Neural crest cell (in vitro differentiated cells): ENCODE results near the gene TBX4. TPM values are rescaled to one million over a fixed set of nuclear protein-coding genes. Genes with fewer than 3 reads are reported as not detected.

Source experiments
- DNase-seq: peaks from one replicate; pipeline ENCODE4 v3.0.0; 2021; ENCODE audit warnings: low read depth, mixed read lengths, low spot score
- H3K27ac Mint-ChIP-seq: one replicate; pipeline ENCODE4 v1.8.0; 2021; ENCODE audit warnings: mild to moderate bottlenecking, mixed read lengths; ENCODE audit not compliant: unreplicated experiment
- H3K27me3 Mint-ChIP-seq: 2 replicates; pipeline ENCODE4 v1.8.0; 2021; ENCODE audit warnings: low read depth, mild to moderate bottlenecking, mixed read lengths
- H3K36me3 Mint-ChIP-seq: 2 replicates; pipeline ENCODE4 v1.8.0; 2021; ENCODE audit warnings: low read depth, mild to moderate bottlenecking, mixed read lengths
- H3K4me1 Mint-ChIP-seq: 2 replicates; pipeline ENCODE4 v1.8.0; 2021; ENCODE audit warnings: mixed read lengths
- H3K4me3 Mint-ChIP-seq: one replicate; pipeline ENCODE4 v1.8.0; 2021; ENCODE audit warnings: mild to moderate bottlenecking, mixed read lengths
- H3K9me3 Mint-ChIP-seq: 2 replicates; pipeline ENCODE4 v1.8.0; 2021; ENCODE audit warnings: mixed read lengths
- total RNA-seq: library from RNA; stranded (reverse); gene quantifications from 2 replicates; pipeline ENCODE4 v1.2.1, GENCODE V29; 2021
- TF ChIP-seq, protein P1 (sequence below): fragments of 200-600 bp; sonication (generic); conservative IDR thresholded peaks from 2 replicates; pipeline ENCODE4 v1.5.0; 2021; ENCODE audit warnings: antibody characterized with exemption, mild to moderate bottlenecking

Gene TBX4
- total RNA-seq, 1 donor from 2014 or later = not detected

DNA sequence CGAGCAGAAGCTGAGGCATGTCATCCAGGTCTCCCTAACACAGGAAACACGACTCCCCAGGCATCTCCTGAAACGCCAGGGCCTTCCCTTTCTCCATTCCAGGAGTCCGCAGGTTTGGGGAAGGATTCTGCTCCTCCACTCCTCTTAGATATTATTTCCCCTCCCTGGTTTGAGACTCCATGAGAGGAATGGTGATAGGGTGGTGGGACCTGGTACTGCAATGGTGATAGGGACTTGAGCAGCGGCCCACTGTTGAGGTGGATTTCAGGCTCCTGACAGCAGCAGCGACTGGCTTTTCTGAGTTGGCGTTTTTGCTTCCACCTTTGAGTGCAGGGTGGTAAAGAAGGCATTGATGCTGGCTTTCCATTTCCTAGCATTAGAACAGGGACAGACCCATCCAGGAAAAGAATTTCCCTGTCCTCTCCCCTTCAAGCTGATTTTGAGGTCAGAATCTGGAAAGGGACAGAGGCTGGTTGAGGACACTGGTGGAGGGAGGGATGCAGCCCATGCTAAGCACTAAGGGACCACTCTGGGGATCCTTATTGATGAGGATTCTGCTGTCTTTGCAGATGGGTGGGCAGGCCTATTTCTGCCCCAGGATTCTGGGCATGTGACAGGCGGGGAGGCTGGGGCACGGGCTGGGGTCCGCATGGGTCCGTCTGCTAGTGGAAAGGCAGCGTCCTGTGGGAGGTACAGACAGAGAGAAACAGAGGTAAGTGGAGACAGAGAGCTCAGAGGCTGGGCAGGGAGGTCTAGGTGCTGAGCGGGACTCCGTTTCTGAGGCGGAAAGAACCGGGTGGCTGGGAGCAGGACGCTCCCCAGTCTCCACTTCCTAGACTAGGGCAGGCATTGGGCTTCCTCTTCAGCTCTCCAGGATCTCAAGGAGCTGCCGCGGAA, 1.3 kb upstream of the TBX4 start:
- peak overlapping the region; percentile 64 for H3K4me3 Mint-ChIP-seq
- no peaks in the 10 kb centered on the region for H3K9me3 Mint-ChIP-seq
- H3K27ac Mint-ChIP-seq = no peak overlapping the region
- H3K36me3 Mint-ChIP-seq = peaks cover 3% of the 10 kb centered on the region
- TF ChIP-seq, protein P1, sequence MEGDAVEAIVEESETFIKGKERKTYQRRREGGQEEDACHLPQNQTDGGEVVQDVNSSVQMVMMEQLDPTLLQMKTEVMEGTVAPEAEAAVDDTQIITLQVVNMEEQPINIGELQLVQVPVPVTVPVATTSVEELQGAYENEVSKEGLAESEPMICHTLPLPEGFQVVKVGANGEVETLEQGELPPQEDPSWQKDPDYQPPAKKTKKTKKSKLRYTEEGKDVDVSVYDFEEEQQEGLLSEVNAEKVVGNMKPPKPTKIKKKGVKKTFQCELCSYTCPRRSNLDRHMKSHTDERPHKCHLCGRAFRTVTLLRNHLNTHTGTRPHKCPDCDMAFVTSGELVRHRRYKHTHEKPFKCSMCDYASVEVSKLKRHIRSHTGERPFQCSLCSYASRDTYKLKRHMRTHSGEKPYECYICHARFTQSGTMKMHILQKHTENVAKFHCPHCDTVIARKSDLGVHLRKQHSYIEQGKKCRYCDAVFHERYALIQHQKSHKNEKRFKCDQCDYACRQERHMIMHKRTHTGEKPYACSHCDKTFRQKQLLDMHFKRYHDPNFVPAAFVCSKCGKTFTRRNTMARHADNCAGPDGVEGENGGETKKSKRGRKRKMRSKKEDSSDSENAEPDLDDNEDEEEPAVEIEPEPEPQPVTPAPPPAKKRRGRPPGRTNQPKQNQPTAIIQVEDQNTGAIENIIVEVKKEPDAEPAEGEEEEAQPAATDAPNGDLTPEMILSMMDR = no peak
- DNase-seq = no peak
- H3K4me1 Mint-ChIP-seq = peaks cover 12% of the 10 kb centered on the region
- peaks cover 90% of the 10 kb centered on the region for H3K27me3 Mint-ChIP-seq

DNA sequence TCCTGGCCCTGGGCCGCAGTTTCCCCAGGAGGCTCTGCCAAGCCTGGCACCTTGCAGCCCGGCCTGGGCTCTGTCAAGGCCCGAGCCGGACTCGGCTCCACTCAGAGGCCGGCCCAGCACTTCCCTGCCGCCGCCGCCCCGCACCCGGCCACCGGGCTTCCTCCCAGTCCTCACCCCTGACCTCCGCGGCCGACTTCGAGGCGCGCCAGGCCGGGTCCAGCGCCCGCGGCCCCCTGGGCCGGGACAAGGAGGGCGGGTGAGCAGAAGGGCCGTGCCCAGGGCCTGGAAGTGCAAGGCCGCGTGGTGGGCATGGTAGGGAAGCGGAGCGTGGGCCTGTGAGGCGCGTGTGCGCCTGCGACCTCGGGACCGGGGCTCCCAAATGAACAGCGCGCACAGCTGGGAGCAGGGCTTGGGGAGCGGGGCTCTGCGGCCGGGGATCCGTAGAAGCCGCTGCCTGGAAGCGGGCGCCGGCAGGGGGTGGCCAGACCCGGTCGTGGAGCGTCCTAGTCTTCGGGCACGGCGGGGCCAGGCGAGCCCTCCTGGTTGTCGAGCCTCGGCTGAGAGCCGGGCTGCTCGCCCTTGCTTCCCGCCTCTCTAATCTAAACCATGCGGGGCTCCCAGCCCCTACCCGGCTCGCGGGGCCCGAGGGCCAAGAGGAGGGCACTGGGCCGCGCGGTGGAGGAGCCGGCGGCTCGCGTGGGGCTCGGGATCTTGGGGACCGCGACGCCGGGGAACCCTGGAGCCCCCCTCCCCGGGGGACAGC, 503 bp upstream of the TBX4 start:
- TF ChIP-seq, protein P1 = no peak
- H3K36me3 Mint-ChIP-seq = peaks cover 3% of the 10 kb centered on the region
- H3K4me3 Mint-ChIP-seq = no peak overlapping the region
- no peak overlapping the region for H3K27ac Mint-ChIP-seq
- H3K9me3 Mint-ChIP-seq = no peaks in the 10 kb centered on the region
- peaks cover 88% of the 10 kb centered on the region for H3K27me3 Mint-ChIP-seq
- peaks cover 12% of the 10 kb centered on the region for H3K4me1 Mint-ChIP-seq
- DNase-seq = no peak

DNA sequence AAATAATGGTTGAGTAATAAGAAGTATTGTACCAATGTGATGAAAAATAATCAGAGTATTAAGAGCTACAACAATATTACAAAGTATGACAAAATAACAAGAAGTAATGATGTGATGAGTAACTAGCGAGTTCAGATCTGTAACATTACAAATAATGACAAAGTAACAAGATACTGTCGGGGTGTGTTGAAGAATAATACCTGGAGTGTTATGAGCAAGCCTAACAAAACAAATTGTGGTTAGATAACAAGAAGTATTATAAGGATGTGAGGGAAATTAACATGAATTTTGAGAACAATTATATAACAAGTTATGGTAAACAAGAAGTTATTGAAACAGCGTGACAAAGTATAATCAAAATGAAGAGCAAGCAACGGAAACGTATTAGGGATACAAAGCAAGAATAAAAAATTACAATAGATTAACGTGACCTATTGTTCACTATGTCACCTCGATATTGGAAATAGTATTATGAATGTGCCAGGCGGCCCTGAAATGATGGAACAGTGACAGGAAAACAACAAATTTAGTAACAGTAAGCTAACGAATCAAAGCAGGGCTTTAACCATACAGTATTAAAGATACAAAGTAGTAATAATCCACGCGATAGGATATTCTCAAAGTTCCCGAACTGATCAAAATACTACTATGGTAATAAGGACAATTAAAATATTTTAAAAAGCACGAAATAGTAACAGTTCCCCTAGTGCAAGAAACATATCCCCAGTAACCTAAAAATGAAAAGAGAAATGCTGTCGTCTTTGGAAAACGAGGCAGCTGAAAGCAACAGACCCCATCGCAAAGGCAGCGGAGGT, 1.6 kb downstream of the TBX4 start:
- Mint-ChIP-seq H3K4me3 (peak overlapping the region; percentile 25), H3K9me3 (no peaks in the 10 kb centered on the region), H3K27ac (no peak overlapping the region), H3K4me1 (peaks cover 29% of the 10 kb centered on the region), H3K36me3 (peaks cover 3% of the 10 kb centered on the region), H3K27me3 (peaks cover 96% of the 10 kb centered on the region)
- DNase-seq = no peak
- TF ChIP-seq, protein P1 = no peak

DNA sequence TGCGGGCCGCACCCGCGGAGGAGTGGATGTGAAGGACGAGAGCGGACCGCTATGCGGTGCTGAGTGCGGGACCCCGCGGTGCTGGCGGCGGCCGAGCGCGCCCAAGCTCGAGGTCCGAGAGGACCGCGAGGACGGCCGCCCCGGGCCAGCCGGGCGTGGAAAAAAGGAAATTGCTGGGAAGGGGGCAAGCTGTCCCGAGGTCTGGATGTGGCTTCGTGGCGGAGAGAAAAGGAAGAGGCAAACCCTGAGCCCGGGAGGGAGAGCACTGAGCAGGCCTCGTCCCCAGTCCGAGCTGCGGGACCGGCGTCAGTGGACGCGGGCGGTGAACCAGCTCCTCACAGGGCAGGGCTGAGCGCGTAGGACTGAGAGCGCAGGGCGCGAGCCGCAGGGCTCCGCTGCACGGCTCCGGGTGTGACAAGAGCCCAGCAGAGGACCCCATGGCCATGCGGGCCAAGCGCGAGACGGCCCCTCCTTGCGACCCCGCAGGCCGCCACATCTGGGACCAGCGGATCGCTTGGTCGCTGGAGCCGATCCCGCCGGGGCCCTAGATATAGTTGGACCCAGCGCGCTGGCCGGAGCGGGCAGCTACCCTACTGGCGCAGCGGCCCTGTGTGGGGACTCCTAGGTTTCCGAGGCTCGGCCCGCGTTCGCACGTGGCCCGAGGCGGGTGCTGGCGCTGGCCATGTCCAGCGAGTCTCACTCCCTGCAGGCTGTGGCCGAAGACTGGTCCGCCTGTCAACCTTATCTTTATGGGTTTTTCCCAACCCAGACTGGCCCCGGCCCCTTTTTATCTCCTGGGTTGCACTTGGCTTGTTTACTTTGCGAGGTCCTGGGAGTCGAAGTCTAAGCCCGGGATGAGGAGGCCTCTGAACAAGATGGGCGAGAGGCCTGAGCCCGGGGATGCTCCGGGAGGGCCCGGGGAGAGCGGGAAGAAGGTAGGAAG, 2.4 kb downstream of the TBX4 start:
- DNase-seq = no peak
- peaks cover 97% of the 10 kb centered on the region for H3K27me3 Mint-ChIP-seq
- H3K9me3 Mint-ChIP-seq = no peaks in the 10 kb centered on the region
- peaks cover 3% of the 10 kb centered on the region for H3K36me3 Mint-ChIP-seq
- H3K27ac Mint-ChIP-seq = no peak overlapping the region
- peaks cover 31% of the 10 kb centered on the region for H3K4me1 Mint-ChIP-seq
- TF ChIP-seq, protein P1 = no peak
- H3K4me3 Mint-ChIP-seq = peak overlapping the region; percentile 25
